GM21360 (cell line): ENCODE measurements around the gene AKNA.

ENCODE experiments used
- ATAC-seq: cut with Tn5 transposase; IDR thresholded peaks from one replicate; pipeline ENCODE4 v1.9.1; 2021; ENCODE audit warnings: mild to moderate bottlenecking, moderate library complexity; ENCODE audit not compliant: unreplicated experiment

Gene AKNA

DNA sequence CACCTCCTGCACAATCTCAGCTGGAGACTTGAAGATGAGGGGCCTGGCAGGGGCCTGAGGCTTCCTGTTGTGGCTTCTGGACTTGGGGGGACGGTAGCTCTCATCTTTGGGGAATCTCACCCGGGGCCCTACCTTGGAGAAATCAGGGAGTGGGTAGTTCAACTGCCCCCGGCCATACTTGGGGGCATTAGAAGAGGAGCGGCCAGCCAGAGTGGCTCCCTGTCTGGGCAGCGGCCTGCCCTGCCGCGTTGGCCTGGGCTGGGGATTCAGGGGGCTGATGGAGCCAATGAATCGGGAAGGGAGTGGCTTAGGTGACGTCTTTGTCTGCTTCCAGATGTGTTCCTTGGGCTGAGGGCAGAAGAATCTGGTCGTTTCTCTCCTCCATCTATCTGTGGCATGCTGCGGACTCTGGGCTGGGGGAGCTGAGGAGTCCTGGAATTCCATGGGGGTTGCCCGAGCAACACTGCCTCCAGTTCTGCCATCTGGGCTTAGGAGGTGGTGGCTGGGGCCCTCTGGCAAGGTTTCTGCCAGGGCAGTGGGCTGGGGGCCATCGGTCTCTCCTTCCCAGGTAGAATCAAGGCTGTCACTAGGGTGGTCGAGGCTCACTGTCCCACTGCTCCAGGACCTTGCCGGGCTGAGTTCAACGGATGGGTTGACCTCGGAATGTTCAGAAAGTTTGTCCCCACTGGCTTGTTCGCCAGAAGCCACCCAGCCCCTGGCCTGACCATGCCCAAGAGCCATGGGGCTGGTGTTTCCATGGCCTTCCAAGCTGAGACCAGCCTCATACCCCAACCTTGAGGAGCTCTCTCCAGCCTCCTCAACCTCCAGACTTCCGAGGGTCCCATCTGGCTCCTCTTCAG, 11.0 kb downstream of the AKNA start:
- ATAC-seq: no peak

DNA sequence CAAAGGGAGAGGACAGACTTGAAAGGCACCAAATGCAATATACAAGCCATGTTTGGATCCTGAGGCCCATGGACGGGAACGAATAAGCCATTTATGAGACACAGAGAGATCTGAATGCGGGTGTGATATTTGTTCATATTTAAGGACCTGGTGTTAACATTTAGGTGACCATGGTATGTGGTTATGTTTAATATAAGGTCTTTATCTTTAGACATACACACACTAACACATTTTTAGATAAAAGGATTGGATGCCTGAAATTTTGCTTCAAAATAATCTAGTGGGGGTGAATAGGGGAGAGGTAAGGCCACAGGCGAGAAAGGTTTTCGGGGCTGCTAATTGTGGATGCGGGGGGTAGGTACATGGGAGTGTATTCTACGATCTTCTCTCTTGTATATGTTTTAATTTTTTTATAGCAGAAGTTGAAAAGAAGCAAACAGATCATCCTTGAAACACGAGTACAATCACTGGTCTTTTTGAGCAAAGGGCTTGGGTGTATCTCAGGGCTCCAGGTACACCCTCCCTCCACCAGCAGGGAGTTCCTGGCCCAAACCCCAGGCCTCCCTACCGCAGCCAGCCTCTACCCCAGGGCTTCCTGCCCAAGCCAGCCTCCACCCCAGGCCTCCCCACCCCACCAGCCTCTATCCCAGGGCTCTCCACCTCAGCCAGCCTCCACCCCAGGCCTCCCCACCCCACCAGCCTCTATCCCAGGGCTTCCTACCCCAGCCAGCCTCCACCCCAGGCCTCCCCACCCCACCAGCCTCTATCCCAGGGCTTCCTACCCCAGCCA, 12.2 kb downstream of the AKNA start:
- ATAC-seq: no peak

DNA sequence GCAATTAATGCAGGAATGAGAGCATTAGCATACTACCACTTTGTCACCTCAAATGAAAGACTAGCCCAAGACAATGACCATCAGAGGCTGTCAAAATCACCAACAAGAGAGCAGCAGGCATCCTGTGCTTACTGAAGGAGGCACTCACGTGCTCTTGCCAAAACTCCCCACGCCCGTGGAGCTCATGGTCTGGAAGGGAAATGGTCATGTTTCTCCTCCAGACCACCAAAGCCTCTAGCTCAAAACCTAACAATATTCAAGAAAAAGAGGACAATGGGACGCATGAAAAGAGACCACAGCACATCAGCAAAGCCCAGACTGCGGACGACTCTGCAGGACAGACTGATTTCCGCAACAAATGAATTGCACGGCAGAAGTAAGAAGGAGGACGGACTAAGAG, 12.8 kb downstream of the AKNA start:
- ATAC-seq: no peak

DNA sequence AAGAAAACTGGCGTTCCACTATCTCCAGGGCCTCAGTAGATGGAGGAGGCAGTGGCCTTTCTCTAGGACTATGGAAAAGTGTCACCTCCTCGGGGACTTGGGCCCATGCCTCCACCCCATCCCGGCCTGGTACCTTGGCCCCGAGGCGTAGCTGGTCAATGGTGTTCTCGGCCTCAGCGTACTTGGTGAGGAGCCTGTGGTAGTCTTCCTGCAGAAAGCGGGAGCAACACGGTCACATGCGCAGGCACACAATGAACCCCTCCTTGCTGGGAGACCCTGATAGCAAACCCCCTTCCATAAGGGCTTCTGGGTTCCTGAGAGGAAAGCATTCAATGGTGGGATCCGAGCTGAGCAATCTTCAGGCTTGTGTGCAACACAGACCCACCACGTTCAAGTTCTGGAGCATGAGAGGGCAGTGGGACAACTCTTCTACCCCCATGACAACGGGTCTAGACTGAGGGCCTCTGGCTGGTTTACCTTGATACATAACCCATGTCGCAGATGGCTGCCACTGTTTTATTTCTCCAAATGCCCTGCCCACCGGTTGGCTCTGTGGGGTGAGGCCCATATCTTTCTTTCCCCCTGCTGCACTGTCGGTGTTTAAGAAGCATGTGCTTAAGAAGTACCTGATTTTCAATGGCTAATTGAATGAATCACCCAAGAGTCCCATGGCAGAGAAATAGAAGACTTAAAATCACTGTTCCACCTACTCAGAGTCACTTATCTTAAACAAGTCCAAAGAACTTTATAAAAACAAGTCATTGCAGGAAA, 13.6 kb downstream of the AKNA start:
- ATAC-seq: no peak

DNA sequence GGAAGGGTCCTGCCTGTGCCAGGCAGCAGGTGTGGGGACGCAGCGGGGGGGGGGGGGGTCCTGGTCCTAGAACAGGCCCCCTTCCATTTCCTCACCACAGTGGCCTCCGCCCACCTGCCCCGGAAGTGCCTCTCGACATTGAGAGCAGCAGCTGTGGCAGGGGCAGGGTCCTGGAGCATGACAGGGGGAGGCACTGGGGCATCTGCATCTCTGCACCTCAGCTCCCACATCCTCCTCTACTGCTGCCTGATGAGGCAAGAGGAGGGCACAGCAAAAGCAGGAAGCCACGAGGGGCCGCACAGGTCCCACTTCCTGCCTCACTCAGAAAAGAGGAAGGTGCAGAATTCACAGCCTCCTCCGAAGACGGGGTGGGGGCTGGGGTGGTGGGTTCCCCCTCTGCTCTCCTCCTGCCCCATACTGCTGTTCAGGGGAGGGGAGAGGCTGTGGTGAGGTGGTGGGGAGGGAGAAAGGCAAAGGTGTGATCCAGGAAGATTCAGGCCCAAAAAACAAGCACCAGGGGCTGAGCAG, 14.8 kb downstream of the AKNA start:
- ATAC-seq: peak; percentile 90

DNA sequence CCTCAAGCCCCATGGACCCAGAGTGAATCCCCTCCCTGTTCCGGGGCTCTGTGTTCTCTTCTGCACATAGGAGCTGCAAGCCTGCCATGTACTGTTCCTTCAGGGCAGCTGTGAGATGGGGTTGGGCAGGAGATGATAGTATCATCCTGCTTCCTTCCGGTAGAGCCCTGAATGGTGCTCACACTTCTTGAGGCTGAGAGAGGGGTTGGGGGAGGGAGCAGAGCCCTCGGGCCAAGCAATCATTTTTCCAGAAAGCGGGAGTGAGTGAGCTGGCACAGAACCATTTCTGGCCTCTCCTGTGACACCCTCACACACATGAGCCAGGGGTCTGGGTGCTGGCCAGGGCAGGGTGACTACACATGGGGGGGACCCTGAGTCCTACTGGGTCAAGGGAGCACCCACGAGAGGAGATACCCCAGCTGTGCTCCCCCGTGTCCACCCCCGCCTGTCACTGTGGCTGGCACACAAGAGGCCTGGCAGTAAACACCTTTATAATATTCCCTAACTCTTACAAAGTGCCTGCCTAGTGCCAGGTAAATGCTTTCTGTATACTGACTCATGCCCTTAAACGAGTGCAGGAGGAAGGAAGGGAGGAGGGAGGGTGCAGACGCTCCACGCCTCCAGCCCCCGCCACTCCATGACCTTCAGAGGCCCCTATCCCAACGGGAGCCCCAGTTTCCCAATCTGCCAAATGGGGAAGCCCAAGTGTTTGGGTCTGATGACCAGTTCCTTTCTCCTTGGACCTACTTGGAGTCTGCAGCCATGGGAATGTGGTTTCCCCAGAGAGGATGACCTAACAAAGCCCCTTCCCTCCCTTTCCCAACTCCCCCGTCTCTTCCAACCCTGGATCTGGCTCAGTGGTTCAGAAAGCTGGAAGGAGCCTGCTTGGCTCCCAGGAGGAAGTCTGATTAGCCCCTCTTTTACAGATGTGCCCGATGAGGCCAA, 15.5 kb downstream of the AKNA start:
- peak; percentile 37 for ATAC-seq

DNA sequence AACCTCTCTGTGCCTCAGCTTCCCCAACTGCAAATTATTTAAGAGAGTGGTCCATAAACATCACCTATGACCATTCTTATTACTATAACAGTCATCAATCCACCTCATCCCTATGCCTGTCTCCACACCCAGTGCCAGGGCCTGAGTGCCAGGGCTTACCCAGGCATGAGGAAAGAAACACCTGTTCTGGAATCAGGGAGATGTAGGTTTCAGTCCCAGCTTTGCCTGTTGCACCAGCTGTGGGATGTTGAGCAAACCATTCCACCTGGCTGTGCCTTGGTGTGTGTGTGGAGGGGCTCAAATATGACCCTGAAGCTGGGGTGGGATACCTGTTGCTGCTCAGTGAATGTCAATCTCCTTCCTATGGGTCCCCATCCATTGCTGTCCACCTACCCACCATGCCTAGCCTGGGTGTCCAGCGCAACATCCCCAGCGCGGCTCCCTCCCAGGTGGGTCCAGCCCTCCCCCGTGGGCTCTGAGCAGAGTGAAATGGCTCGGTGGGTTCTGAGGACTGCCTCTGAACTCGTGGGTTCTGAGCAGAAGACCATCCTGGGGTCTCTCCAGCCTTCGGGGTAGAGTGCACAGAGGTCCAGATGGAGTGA, 16.3 kb downstream of the AKNA start:
- ATAC-seq: no peak

DNA sequence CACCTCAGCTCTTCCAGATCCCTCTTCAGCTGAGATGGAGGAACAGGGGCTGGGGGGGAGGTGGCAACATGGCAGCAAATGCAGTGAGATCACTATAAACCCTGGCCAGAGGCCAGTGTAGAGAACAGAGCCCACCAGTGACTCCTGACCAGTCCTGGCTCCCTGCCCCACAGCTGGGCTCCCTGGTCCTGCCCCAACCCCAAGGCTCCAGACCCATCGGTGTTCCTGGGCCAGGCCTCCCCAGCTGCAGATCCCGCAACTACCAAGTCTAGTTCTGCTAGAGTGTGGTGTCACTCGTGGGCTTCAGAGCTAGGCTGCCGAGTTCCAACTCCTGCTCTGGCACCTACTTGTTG, 16.8 kb downstream of the AKNA start:
- no peak for ATAC-seq

DNA sequence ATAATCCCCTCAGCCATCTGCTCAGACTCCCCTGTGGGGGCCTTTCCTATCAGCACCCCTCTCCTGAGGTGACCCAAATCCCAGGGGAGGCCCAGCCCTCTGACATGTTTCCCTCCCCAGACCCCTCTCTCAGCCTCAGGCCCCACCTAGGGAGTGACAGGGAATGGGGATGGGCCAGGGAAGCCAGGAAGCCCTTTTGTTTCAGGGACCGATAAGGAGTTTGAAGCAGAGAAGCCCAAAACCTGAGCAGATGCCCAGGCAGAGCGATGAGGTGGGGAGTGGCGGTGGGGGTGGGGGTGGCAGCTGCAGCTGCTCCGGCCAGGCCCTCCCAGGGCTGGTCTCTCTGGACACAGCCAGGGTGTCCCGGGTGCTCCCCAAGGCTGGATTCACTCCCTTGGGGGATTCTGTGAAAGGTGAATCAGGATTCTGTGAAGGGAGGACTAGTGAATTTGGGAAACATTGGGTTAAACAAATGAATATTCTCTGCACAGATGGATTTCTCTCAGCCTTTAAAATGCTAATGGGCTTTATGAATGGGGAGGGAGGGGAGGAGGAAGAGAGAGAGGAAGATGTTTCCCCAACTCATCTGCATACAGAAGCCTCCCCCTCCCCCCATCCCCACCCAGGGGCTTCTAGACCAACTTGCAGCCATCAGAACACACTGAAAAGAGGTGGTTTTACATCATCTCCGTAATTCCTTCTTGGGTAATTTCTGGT, 17.4 kb downstream of the AKNA start:
- no peak for ATAC-seq

DNA sequence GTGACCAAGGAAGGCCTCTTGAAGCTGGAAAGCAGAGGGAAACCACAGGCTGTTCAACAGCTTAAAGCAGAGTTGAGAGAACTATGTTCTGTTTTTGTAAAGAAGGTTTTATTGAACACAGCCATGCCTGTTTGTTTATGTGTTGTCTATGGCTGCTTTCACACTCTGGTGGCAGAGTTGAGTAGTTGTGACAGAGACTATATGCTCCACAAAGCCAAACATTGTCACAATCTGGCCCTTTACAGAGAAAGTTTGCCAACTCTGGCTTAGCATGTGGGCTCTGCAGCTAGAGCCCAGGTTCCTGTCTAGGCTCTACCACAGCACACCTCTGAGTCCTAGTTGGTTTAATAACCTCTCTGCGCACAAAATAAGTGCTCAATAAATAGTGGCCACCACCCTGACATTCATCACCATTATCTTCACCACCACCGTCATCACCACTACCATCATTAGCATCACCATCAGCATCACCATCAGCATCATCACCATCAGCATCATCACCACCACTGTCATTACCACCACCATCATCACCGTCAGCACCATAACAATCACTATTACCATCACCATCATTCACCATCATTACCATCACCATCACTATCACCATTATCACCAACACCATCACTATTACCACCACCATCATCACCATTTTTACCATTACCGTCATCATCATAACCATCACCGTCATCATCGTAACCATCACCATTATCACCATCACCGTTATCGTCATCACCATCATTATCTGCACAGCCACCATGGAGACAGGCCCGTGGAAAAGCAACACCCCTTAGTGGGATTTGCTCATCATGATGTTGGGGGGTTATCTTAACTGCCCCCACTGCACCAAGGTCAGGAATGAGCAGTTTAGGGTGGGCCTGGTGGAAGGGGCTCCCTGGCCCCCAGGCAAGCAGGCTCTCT, 18.3 kb downstream of the AKNA start:
- ATAC-seq: no peak

DNA sequence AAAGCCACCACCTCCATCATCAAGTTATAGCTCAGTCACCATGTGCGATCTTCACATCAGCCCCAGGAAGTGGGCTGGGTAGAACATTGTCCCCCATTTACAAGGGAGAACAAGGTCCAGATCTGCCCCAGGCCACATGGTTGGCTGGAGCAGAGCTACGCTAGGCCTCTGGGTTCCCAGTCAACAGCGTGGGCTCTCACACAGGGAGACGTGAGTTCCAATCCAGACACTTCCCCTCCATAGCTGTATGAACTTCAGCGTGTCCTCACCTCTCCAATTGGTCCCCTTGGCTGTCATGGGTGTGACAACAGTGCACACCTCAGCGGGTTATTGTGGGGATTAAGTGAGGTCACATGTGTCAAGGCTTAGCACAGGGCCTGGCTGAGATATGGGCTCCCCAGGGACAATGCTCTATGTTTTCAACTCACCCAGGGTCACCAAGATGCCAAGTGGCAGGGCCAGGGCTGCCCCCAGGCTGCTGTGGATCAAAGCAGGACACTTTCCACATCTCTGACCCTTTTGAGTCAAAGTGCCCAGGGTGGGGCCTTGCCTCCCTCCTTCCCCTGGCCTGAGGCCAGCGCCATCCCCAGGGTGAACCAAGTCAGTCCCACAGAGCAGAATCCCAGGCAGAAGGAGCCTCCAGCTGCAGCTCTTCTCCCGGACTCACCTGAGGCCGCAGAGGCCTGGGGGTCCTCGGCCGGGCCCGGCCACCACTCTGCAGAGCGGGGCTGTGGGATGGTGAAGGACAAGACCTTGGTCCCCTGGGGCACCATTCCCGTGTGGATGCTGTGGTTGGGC, 19.8 kb downstream of the AKNA start:
- no peak for ATAC-seq

DNA sequence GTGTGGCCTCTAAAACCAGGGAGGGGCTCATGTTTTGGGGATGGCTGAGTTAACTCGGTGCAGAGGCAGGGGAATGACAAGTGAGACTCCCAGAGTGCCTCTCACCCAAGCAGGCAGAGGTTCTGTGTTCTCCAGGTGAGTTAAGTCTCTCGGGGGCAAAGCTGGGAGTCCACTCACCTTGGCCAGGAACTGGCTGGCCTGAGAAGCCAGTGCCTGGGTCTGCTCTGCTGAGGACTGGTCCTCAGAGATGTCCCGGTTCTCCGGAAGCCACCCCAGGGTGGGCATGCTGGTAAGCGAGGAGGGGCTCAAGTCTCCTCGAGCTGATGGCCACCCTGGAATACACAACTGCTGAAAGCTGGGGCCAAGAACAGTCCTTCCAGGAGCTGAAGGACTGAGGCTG, 20.4 kb downstream of the AKNA start:
- no peak for ATAC-seq

DNA sequence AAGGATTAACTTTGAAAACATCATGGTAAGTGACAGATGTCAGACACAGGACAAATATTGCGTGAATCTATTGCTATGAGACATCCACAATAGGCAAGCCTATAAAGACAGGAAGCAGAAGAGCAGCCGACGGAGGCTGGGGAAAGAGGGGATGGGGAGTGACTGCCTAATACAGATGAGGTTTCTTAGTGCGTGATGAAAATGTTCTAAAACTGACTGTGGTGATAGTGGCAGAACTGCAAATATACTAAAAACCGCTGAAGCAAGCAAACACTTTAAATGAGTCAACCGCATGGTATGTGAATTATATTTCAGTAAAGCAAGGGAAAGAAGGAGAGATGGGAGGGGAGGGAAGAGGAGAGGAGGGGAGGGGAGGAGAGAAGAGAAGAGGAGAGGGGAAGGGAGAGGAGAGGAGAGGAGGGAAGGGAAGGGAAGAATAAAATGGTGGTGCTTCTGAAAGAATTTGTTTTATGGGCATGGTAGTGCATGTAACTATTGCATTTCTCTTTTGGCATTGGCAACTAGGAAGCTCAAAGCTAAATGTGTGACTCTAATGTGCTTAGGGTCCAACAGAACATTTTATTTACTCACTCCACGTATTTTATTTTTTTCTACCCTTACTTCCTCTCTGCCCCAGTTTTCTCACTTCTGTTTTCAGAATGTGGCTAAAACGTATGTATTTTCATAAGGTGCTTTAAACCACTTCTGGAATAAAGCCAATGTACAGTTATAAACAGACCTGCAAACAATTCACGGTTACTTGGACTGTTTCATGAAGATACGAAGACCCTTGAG, 21.3 kb downstream of the AKNA start:
- ATAC-seq: peak; percentile 40

DNA sequence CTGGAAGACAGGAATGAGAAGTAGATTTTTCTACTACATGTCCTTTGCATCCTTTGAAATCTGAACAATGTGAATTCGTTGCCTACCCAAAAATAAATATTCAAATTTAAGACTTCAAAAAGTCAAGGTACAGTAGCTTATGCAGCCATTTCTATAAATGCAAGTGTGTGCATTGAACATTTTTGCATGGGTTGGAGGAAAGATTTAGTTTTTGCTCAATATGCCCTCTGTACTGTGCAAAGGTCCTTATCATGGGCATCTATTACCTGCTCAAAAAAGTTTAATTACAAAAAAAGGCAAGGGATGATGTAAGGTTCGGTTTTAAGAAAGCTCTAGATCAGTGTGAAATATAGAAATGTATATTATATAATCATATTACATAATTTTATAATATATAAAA, 22.6 kb downstream of the AKNA start:
- ATAC-seq: no peak

DNA sequence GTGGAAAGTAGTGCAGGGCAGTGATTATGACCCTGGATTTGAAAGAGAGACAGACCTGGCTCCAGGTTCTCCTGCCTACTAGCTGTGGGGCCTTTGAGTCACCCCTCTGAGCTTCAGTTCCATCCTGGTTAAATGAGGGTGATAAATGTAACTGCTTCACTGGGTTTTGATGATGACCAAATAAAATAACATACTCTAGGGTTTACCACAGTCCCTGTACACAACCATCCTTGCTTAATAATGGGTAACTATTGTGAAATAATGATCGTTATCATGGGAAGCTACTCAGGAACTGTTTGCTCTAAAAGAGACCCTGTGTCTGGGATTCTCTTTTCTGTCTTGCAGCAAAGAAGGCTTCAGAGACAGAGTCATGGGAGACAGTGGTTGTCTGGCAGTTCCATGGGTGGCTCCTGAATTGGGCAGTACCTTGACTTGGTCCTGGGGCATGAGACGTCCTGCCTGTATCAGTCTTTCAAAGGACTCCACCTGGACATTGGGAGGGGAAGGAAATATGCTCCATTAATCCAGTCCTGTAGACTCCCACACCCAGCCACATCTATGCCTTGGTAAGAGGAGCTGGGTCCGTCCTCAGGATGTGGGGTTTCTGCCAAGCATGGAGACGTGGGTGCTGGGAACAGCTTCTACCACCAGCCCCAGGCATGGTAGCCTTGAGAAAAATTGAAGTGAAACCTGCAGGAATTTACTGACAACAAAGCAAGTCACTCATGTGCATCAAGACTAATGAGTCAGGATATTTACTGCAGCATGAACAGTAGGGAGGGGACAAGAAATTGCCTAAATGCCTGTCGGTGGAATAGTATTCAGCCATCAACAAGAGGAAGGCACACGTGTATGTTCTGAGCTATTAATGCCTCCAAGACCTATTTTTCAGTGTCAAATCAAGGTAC, 23.4 kb downstream of the AKNA start:
- ATAC-seq: no peak
